Adrenal gland (tissue), 12 donors: ENCODE data around the gene RGL1. TPM values are rescaled to one million over a fixed set of nuclear protein-coding genes. Genes with fewer than 3 reads are reported as not detected.

ENCODE experiments used
- DNase-seq, 7 donors: peaks; one replicate each; pipeline ENCODE4 v3.0.0-alpha.2; 2019 to 2020
- H3K27ac ChIP-seq, 5 donors: fragments of 200-600 bp; sonication (generic) in 4 of 5; 1 replicate in 3 of 5; 2 replicates in 2 of 5; pipeline versions ENCODE4 v1.5.1 to v1.8.0; 2016 to 2020; ENCODE audit warnings: mild to moderate bottlenecking in 1 of 5
- H3K27me3 ChIP-seq: fragments of 200-600 bp; 2 replicates; pipeline ENCODE4 v1.8.0; 2021
- H3K36me3 ChIP-seq, 2 donors: fragments of 200-600 bp; replicated peaks in 1 of 2; 1 replicate in 1 of 2; 2 replicates in 1 of 2; pipeline versions ENCODE4 v1.5.1 to v1.8.0; 2018 to 2022
- H3K4me1 ChIP-seq, 2 donors: fragments of 200-600 bp; replicated peaks in 1 of 2; 1 replicate in 1 of 2; 2 replicates in 1 of 2; pipeline versions ENCODE4 v1.5.1 to v1.8.0; 2018 to 2021
- H3K4me3 ChIP-seq, 4 donors: fragments of 200-600 bp; sonication (generic) in 3 of 4; one replicate each; pipeline ENCODE4 v1.5.1; 2016 to 2018
- H3K9me3 ChIP-seq, 3 donors: fragments of 200-600 bp; sonication (generic) in 1 of 3; replicated peaks in 1 of 3; 1 replicate in 2 of 3; 2 replicates in 1 of 3; pipeline versions ENCODE4 v1.5.1 to v1.8.0; 2016 to 2021
- CTCF ChIP-seq, 6 experiments: fragments of 450-650 bp in 4 of 6; fragments of 200-600 bp in 2 of 6; sonication (generic) in 1 of 6; IDR thresholded peaks; 1 replicate in 5 of 6; 2 replicates in 1 of 6; pipeline versions ENCODE4 v1.5.1 to v1.8.0; 2016 to 2021; ENCODE audit warnings: antibody characterized with exemption in 6 of 6, mild to moderate bottlenecking in 2 of 6, moderate library complexity in 1 of 6
- POLR2A ChIP-seq, 2 donors: fragments of 450-650 bp; IDR thresholded peaks; one replicate each; pipeline ENCODE4 v1.6.1; 2017; ENCODE audit warnings: antibody characterized with exemption in 2 of 2, mild to moderate bottlenecking in 2 of 2, moderate library complexity in 1 of 2
- WGBS, 4 donors: extraction: QIAGEN DNeasy Blood & Tissue Kit in 2 of 4; methylation state at CpG; one replicate each; pipeline versions ENCODE4 v1.1.5 to v1.1.7; 2013 to 2017; 5-methylcytosine and 5-hydroxymethylcytosine counted together
- intact Hi-C, 2 donors: fragments of 100-400 bp; cut with DNase I; formaldehyde crosslinking; loops; one replicate each; pipeline versions ENCODE4 v1.14.1 to v1.15.0; 2022 to 2023
- polyA plus RNA-seq, 3 donors: library from polyadenylated mRNA; stranded (reverse); fragments of 200-250 nt in 2 of 3; fragments of 350-450 nt in 1 of 3; fragmentation: Illumina TruSeq in 1 of 3; extraction: RNeasy Lipid Tissue Mini Kit (QIAGEN cat#74804) in 1 of 3; gene quantifications; one replicate each; pipeline ENCODE4 v1.2.3, GENCODE V29; 2013 to 2014
- total RNA-seq, 9 donors: library from RNA; depleted of rRNA in 4 of 9; stranded (reverse); fragments of >200 nt in 4 of 9; fragments of 120-200 nt in 1 of 9; fragmentation: NEBNext Ultra II Directional in 1 of 9; extraction: Animal tissue kit (Norgen Biotek cat#: 25700) in 1 of 9; gene quantifications; one replicate each; pipeline versions ENCODE4 v1.1.0 to v1.2.4, GENCODE V29; 2013 to 2023
- donor health status: healthy with polysubstance abuse.
- donor health status: Bipolar disorder and iron deficiency.
- donor health status: DM: yes; HTN: yes; CAD: no.
- donor health status: DM: no; HTN: no; CAD: no.
- donor health status: DM: no; HTN: no; CAD: no.
- donor health status: DM: yes; HTN: yes; CAD: no.

The RGL1 gene
- total and polyA plus RNA-seq, 12 donors: 15.5 to 76.9 (median 34.9) TPM

- Histone ChIP-seq H3K27me3 (no peaks in the 10 kb centered on the region), H3K9me3 (no peaks in the 10 kb centered on the region), H3K4me1 (peaks cover 12 to 21% of the 10 kb centered on the region in 2 donors), H3K27ac (peak overlapping the region in 4 of 5 donors; percentile 54 to 73 (median 63)), H3K4me3 (no peak overlapping the region), H3K36me3 (peaks cover 0 to 46% of the 10 kb centered on the region in 2 donors)
- intact Hi-C loops: no loop called here
- WGBS, 4 donors: 43 to 63% (median 57%) methylated on average over 5 of the region's 5 CpGs
- peak in 1 of 7 donors; percentile 8 for DNase-seq
- TF ChIP-seq POLR2A (IDR thresholded peaks at IDR 0.05): no peak
- no peak for TF ChIP-seq CTCF (IDR thresholded peaks at IDR 0.05)
Measured at GRCh38 chr1:183926983-183927382, 122.1 kb downstream of the RGL1 start.

- Histone ChIP-seq H3K27ac (peak overlapping the region in 4 of 5 donors; percentile 1 to 51 (median 22)), H3K27me3 (no peaks in the 10 kb centered on the region), H3K4me3 (no peak overlapping the region), H3K36me3 (peaks cover 0 to 14% of the 10 kb centered on the region in 2 donors), H3K4me1 (peaks cover under 1 to 19% of the 10 kb centered on the region in 2 donors), H3K9me3 (no peaks in the 10 kb centered on the region)
- TF ChIP-seq POLR2A (IDR thresholded peaks at IDR 0.05): no peak
- no peak for TF ChIP-seq CTCF (IDR thresholded peaks at IDR 0.05)
- WGBS, 4 donors: 46 to 63% (median 59%) methylated on average over 2 of the region's 2 CpGs
- no peak for DNase-seq
- intact Hi-C loops: no loop called here
Measured at GRCh38 chr1:183931646-183932271, 126.8 kb downstream of the RGL1 start.

GRCh38 chr1:183932412-183932811 lies 127.5 kb downstream of the RGL1 start:
- WGBS, 4 donors: 25 to 63% (median 30%) methylated on average over 3 to 15 of the region's 15 CpGs
- peak; percentile 74 to 90 (median 87) for DNase-seq
- Histone ChIP-seq H3K27me3 (no peaks in the 10 kb centered on the region), H3K4me1 (peaks cover 0 to 14% of the 10 kb centered on the region in 2 donors), H3K27ac (peak overlapping the region in 3 of 5 donors; percentile 1 to 51 (median 30)), H3K4me3 (peak overlapping the region in 1 of 4 donors; percentile 11), H3K36me3 (peaks cover 0 to 8% of the 10 kb centered on the region in 2 donors), H3K9me3 (no peaks in the 10 kb centered on the region)
- intact Hi-C loops: no loop called here
- TF ChIP-seq CTCF (IDR thresholded peaks at IDR 0.05): no peak
- no peak for TF ChIP-seq POLR2A (IDR thresholded peaks at IDR 0.05)

DNA sequence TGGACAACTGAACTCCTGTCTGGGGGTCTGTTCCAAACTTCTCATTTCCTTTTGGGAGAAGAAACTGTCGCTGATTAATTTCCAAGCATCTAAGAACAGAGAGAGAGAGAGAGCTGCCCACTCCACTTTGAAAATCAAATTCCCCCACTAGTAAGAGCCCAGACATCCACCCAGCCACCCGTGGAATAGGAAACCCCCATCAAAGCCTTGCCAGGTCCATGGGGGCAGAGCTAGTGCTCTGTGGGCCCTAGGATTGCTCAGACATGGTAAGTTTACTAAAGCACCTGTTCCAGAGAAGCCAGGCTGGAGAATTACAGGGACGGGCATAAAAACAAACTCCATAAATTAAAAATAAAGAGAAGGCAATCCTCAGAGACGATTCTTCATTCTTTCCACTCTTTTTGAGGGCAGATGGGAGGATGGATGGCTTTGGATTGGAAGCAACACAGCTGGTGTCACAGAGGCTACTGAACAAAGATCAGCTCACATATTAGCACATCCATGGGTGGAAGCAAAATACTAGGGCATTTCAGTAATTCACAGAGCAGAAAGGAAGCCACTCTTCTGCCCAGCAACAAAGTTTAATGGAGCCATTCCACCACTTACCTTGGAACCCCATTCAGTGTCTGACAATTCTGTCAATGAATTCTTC lies 128.7 kb downstream of the RGL1 start:
- H3K27ac ChIP-seq: no peak overlapping the region
- peaks cover 0 to 14% of the 10 kb centered on the region in 2 donors for H3K4me1 ChIP-seq
- no peak overlapping the region for H3K4me3 ChIP-seq
- intact Hi-C loops: no loop called here
- TF ChIP-seq POLR2A (IDR thresholded peaks at IDR 0.05) (no peak), CTCF (IDR thresholded peaks at IDR 0.05) (no peak)
- no peaks in the 10 kb centered on the region for H3K27me3 ChIP-seq
- no peaks in the 10 kb centered on the region for H3K9me3 ChIP-seq
- 72 to 90% (median 78%) methylated on average over 4 of the region's 4 CpGs for WGBS, 4 donors
- DNase-seq: no peak
- peaks cover 0 to 8% of the 10 kb centered on the region in 2 donors for H3K36me3 ChIP-seq
